HL-60 (cell line): ENCODE results near the gene FOXI3.

Experiments used
- DNase-seq, 2 experiments: peaks; one replicate each; pipeline ENCODE4 v3.0.0-alpha.2; 2010 to 2020; ENCODE audit warnings: low read depth in 1 of 2, low spot score in 1 of 2
- H3K27ac ChIP-seq: fragments of 250-450 bp; sonication (Bioruptor Pico); replicated peaks from 2 replicates; pipeline ENCODE4 v1.5.1; 2020; ENCODE audit warnings: mild to moderate bottlenecking, moderate library complexity
- H3K27me3 ChIP-seq: fragments of 250-450 bp; sonication (Bioruptor Pico); 2 replicates; pipeline ENCODE4 v1.5.1; 2021; ENCODE audit warnings: mild to moderate bottlenecking, moderate library complexity; ENCODE audit not compliant: insufficient read depth, poor library complexity, severe bottlenecking
- H3K4me3 ChIP-seq: replicated peaks from 2 replicates; pipeline ENCODE4 v1.5.1; 2011; ENCODE audit warnings: mild to moderate bottlenecking, control low read depth, low read length; ENCODE audit not compliant: insufficient read depth
- CTCF ChIP-seq: IDR thresholded peaks from one replicate; pipeline ENCODE4 v1.5.1; 2011; ENCODE audit warnings: low read length, control low read depth, inconsistent platforms; ENCODE audit not compliant: insufficient read depth
- GABPA ChIP-seq: IDR thresholded peaks from 2 replicates; pipeline ENCODE4 v1.6.1; 2012; ENCODE audit warnings: low read depth
- POLR2AphosphoS5 ChIP-seq: IDR thresholded peaks from 2 replicates; pipeline ENCODE4 v1.6.1; 2012; ENCODE audit warnings: low read depth
- REST ChIP-seq: IDR thresholded peaks from 2 replicates; pipeline ENCODE4 v1.6.1; 2012; ENCODE audit warnings: low read depth; ENCODE audit not compliant: insufficient replicate concordance
- SPI1 ChIP-seq: IDR thresholded peaks from 2 replicates; pipeline ENCODE4 v1.6.1; 2012; ENCODE audit warnings: low read depth, mild to moderate bottlenecking, borderline replicate concordance

FOXI3 gene

GRCh38 chr2:88493481-88493880 lies 41.0 kb upstream of the FOXI3 start:
- Histone ChIP-seq H3K27ac (no peak overlapping the region), H3K27me3 (no peaks in the 10 kb centered on the region), H3K4me3 (no peak overlapping the region)
- DNase-seq = no peak
- TF ChIP-seq SPI1 (no peak), GABPA (no peak), POLR2AphosphoS5 (no peak), REST (no peak), CTCF (no peak)

GRCh38 chr2:88492002-88492401 lies 39.5 kb upstream of the FOXI3 start:
- no peak for TF ChIP-seq SPI1
- TF ChIP-seq POLR2AphosphoS5 = no peak
- no peak for TF ChIP-seq CTCF
- TF ChIP-seq REST = no peak
- no peak for TF ChIP-seq GABPA
- no peak overlapping the region for H3K27ac ChIP-seq
- H3K4me3 ChIP-seq = no peak overlapping the region
- no peaks in the 10 kb centered on the region for H3K27me3 ChIP-seq
- DNase-seq = no peak

- DNase-seq = no peak
- TF ChIP-seq REST (no peak), POLR2AphosphoS5 (no peak), CTCF (no peak), GABPA (no peak), SPI1 (no peak)
Measured at GRCh38 chr2:88489181-88489580, 36.7 kb upstream of the FOXI3 start.

More at GRCh38 chr2:88489181-88489580, 36.7 kb upstream of the FOXI3 start:
- Histone ChIP-seq H3K27me3 (no peaks in the 10 kb centered on the region), H3K4me3 (no peak overlapping the region), H3K27ac (no peak overlapping the region)
